CD4-positive, alpha-beta T cell treated with Interferon gamma for 1 hour (primary cell): ENCODE data around the gene TMEM200B.
"Not testable (repeated sequence)": the region's sequence is repeated elsewhere in the genome, so short reads cannot be mapped to it uniquely, and the experiment has no call there.

Experiments
- DNase-seq: peaks from one replicate; pipeline ENCODE4 v3.0.0-alpha.2; 2020

The TMEM200B gene

DNA sequence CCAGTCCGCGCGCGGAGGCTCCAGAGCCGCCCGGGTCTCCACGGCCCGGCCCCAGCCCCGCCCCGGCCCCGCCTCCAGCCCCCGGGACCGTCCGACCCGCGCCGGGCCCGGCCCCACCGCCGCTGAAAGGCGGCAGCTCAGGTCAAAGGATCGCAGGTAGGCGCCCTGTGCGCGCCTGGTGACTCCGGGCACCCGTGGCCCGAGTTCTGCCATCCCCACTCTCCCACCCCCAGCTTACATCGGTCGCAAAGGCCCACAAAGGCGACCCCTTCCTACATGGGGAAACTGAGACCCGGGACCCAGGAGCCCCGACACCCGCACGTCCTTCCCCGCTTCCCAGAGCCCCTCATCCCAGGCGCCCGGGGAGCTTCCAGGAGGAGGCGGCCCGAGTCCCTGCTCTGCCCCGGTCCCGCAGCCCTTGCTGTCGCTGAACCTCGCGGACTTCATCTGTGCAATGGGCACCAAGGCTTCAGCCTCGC, at the start of gene TMEM200B:
Gene TMEM200B, minus strand, starts transcription at position 17 of the 479 bp plus-strand sequence. CDS start 2,075 bp downstream, outside the sequence.
- DNase-seq, result no peak

DNA sequence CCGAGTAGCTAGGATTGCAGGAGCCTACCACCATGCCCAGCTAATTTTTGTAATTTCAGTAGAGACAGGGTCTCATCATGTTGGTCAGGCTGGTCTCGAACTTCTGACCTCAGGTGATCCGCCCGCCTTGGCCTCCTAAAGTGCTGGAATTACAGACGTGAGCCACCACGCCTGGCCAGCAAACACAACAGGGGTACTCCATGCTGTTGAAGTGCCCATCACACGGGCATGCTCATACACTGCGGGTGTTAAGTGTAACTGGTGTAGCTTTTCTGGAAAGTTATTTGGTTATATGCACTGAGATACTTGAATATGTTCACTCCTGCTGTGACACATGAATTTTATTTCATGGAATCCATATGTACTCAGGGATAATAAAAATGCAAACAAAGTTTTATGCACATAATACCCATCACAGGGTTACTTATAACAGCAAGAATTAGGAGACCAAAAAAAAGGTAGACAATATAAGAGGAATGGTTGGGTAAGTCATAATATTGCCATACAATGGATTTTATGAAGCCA, 48.8 kb upstream of the TMEM200B start:
- no peak for DNase-seq

DNA sequence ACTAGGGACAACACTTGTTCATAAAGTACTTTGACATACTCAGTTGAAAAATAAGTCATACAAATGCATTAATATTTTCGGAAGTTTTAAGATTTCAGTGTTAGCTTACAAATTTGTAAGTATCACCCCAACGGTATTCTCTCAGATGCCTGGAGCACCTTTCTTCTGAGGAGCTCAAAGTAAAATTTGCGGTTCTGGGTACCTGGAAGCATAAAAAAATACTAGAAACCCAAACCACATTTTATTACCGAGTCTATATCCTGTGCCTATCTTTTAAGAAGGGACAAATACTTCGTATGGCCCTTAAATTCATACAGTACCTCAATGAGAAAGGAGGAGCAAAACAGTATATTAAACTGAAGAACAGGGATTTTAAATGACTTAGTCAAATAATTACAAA, 47.8 kb upstream of the TMEM200B start:
- DNase-seq, result no peak

DNA sequence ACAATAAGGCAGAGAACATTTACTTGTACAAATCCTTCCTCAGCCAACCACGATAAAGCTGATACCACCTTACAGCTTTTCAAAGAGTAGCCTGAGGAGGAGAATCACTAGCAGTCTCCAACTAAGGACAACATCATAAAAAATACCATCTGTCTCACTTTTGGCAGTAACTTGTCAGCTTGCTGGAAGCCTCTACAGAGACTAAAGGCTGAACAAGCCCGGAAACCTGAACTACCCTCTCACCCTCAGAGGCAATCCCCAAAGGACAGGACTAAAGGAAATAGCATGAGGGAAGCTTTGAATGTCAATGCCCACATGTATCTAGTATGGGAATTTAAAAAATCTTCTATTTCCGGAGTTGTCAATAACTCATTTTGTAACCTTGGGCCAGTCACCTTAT, 47.4 kb upstream of the TMEM200B start:
- DNase-seq, result no peak

DNA sequence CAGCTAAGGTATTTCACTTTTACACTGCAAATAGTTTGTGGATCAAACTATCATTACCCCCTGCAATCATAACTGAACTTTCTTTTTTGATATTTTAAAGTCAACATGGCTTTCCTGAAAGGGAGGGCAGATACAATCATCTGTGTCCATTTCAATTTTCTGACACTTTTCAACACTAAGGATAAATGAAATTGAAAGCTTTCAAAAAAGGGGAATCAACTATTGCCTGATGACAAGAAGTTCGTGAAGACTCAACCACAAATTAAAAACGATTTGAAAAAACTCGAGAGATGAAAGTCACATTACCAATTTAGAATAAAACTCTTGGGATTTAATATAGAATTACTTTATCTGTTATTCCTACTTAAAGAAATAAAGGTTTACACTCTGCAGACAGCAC, 46.3 kb upstream of the TMEM200B start:
- DNase-seq, result no peak

DNA sequence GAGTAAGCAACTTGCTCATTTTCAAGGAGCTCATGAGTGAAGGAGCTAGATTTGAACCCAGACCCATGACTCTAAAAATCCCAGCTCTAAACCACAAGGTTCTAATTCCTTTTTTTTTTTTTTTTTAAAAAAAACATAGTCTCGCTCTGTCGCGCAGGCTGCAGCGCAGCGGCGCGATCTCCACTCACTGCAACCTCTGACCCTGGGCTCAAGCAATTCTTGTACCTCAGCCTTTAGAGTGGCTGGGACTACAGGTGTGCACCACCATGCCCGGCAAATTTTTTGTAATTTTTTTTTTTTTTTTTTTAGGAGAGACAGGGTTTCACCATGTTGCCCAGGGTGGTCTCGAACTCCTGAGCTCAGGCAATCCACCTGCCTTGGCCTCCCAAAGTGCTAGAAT, 44.2 kb upstream of the TMEM200B start:
- no peak for DNase-seq

DNA sequence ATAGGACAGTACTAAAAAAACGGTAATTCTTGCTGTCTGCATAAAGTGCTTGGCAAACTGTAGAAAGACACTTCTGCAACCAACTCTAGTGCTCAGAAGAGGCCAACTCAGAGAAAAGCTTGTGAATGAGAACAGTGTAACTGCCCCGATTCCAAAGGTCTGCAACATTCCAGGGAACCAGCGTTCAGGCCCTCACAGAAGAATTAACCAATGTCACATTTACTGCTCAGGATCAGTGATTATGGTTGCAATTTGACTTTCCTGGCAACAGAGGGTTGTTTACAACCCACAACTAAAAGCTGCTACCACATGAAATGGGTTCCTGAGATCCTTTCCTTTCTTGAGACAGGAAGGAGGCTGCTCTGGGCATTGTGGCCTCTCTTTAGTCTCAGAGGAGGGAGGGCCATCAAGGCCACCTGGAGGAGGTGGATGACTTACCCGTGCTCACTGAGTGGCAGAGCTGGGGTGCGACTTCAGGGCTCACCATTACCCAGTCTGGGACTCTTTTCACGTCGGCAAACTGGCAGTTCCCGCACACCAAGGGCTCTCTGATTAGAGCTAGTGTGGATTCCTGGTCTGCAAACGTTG, 42.7 kb upstream of the TMEM200B start:
- no peak for DNase-seq

DNA sequence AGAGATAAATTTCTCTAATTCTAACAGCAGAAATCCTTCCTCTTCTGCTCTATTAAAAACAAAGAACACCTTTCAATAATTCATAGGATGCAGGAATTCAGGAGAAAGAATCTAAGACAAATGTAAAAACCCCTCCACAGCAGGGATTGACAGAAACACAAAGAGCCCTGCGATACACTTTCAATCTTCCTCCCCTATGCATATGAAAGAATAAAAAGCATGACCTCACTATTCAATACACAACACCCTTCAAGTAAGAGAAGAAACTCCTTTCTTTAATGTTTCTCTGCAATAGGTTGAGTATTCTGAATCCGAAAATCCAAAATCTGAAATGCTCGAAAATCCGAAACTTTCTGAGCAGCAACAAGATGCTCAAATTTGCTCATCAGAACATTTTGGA, 40.9 kb upstream of the TMEM200B start:
- DNase-seq, result no peak

DNA sequence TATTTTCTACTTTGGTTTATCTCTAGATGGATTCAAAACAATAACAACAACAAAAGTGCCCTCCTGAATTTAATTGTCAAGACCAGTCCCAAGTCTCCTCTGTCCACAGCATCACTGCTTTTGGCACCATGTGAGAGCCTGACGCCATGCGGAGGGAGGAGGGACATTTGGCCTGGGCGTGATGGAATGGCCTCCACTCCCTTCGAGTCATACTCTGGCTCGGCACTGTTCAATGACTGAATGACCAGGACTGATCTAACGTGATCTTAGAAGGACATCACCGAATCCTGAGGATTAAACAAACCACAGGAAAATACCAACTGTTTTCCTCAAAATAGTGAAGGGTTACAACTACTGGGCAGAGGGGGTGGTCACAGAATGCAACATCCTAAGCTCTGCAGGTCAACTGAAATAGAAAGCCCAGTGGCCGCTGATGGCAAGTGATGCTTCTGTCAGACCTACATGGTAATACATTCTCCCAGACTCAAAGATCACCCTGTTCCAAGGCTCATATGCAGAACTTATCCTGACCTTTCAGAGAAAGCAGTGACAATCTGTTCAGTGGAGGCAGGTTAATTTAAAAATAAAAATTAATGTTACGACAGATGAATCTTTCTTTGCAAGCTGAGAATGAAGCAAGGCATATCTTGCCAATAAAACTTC, 38.9 kb upstream of the TMEM200B start:
- DNase-seq, result no peak

DNA sequence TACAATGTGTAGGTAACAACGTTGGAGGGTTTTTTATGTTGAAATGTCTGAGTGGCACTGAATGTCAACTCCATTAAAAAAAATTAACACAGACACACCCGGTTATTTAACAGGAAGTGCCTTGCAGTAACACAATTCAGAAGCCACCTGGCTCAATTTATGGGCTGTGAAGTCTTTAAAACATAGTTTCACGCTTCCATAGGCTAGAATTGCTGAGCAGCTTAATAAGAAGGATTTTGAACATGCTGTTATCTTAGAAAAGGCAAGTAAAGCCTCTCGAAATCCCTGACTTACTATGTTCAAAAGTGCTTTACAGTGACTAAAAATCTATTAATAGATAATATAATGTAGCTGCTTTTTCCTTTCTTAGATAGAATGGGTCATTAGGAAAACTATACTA, 38.3 kb upstream of the TMEM200B start:
- DNase-seq, result no peak

DNA sequence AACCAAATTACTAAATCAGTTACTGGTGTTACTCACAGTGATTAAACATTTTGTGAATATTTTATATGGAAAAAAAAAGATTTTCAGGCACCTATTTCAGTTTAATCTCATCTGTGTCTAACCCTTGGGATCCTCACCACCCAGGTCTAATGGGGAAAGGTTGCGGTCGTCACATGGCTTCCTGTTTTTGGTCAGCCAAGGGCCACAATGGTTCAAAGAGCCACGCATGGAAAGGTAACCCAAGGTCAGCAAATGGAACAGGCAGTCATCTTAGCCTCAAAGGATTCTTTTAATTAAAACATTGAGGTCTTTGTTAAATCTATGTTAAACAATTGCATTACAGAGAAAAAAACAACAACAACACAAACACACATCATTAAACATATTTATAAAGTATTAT, 36.1 kb upstream of the TMEM200B start:
- DNase-seq, result no peak

DNA sequence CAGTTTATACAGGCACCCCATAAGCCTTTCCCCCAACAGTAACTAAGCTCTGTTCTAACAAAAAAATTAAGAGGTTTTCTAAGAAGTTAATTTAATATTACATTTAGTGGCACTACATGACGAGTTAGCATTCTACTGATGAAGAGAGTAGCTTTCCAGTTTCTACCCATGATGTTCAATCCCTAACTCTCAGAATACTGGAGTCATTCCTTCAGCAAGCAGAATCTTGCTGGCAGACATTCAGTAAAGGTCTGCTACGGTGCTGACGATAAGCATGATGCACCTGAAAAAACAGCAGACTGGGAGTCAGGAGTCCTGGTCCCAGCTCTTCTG, 33.5 kb upstream of the TMEM200B start:
- no peak for DNase-seq

DNA sequence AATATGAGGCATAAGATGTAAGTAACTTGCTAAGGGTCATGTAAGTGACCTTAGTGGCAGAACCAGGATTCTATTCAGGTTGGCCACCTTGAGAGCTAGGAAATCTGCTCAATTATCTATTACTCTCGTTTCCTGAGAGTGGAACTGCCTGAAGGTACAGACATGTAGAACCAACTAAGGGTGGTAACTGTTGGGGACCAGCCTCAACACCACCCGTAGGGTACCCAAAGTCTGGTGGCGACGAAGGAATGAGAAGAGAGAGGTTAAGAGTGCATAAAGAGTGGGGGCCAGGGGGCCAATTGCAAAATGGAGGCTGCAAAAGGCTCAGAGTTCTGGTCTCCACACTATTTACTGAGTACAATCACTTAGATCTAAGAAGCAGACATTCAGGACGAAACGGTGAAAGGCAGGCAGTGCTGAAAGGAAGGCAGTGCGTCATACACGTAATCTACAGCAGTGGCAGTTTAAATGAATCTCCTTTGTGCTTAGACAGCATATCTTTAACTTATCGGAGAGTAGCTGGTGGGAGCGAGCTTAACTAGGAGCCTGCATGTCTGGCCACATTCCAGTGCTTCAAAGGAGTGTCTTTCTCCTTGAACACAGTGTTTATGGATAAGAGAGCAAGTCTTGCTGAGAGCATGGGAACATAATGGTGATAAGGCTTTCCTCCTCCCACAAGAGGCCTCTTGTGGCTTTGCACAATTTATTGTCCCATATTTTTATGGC, 33.0 kb upstream of the TMEM200B start:
- DNase-seq, result no peak

DNA sequence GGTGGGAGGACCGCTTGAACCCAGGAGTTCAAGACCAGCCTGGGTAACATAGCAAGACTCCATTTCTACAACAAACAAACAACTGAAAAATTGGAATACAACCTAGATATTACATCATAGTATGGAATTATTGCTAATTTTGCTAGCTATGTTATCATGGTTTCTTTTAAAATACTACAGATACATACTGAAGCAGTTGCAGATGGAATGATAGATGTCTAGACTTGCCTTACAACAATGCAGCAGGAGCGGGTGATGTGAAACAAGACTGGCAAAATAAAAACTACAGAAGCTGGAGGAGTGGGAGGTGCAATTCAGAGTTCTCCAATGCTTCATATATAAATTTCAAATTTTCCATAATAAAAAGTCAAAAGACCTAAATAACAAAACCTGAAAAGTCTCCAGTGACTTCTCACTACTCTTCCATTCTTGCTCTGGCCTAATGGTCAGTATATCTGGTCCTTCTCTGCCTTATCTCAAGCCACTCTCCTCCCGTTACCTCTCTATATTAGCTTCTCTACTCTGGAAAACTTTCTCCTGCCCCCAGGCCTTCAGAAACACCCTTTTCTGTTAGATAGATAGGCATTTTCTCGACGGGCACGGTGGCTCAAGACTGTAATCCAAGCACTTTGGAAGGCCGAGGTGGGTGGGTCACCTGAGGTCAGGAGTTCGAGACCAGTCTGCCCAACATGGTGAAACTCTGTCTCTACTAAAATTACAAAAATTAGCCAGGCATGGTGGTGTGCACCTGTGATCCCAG, 28.5 kb upstream of the TMEM200B start:
- no peak for DNase-seq

DNA sequence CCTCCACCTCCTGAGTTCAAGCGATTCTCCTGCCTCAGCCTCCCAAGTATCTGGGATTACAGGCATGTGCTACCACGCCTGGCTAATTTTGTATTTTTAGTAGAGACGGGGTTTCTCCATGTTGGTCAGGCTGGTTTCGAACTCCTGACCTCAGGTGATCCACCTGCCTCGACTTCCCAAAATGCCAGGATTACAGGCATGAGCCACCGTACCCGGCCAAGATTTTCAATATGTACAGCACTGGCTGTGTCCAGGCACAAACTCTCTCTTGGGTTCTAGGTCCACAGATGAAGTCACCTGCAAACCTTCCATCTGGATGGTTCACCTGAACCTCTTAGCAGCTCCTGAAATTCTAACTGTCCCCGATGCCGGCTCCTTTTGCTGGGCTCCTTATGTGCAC, 26.6 kb upstream of the TMEM200B start:
- not testable (repeated sequence) for DNase-seq

DNA sequence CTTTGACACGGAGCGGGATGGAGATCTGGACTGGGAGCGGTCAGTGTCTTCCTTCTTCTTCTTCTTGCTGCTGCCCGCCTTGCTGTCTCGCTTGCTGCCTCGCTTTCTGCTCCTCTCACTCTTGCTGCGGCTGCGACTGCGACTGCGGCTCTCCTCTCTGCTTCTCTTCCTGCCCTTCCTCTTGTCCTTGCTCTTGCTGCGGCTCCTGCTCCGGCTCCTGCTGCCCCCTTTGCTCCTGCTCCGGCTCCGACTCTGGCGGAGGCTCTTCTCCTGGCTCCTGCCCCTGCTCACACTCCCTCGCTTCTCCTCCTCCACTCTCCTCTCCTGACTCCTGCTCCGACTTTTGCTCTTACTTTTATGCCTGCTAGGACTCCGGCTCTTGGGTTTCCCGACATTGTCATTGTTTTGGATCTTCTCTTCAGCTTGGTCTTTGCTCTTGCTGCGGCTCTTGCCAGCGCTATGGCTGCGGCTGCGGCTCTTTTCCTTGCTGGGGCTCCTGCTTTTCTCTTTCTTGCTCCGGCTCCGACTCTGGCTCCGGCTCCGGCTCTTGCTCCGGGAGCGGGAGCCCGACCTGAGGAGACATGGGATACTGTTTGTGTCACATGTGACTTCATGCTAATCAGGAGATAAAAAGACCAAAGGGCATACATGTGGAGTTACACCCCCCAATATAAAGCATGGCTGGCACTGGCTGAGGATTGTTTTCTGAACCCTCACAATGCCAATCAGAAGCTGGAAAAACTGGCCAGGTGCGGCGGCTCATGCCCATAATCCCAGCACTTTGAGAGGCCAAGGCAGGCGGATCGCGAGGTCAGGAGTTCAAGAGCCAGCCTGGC, 25.2 kb upstream of the TMEM200B start:
- DNase-seq, result no peak

DNA sequence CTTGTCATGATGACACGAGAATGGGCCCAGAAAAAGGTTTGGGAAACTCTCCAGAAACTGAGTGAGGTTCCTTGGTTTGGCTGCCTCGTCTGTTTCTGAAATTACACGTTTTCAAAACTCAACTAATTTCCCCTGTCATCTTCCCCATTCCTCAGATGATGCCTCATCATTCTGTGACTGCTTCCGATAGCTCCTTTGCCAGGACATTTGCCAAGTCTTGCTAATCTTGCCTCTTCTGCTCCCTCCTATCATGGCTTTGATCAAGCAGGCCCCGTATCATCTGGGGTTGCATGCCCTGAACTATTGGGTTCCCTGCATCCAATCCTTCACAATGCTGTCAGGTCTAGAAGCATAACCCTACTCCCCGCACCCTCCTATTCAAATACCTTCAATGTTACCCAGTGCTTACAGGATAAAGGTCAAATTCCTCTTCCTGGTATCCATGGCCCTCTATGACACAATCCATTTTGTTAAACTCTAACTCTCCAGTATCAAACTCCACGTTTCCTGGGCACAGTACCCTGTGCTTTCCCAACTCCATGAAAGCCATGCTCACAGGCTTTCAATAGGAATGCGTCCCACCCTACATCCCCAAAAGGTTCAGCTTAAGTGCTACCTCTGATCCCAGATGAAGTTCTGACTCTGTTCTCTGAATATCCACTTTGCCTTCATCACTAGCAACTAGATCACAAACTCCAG, 22.2 kb upstream of the TMEM200B start:
- DNase-seq, result no peak

DNA sequence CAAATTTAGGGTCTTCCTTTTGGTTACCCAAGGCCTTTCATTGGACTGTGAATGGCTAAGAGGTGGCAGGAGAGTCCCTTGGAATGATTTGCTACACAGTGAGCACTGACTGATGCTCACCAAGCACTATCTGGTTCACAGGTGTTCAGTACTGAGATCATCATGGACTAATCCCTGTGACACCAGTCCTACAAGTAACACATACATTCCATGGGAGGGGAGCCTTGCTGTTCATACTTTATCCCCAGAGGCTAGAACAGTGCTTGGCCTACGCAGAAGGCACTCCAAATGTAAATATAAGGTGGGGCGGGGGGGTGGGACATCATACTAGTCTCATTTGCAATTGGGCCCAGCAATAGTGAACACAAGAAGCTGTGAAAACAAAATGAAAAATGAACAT, 20.5 kb upstream of the TMEM200B start:
- no peak for DNase-seq

DNA sequence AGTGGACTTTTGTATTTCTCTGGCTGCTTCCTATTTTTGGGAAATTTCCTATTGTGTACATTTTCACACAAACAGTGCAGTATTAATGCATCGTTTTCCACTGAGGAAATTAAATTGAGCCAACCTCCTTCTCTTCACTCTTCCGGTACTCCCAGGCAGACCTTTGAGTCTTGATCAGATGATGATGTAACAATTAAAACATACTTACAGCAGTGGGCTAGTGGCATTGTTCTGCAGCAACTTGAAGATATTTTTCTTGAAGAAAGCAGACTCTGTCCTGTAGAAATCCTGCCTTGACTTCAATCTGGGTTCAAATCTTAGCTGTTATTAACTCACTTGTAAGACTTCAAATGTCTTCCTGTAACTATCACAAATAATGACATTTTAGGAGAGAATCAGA, 19.0 kb upstream of the TMEM200B start:
- DNase-seq, result no peak

DNA sequence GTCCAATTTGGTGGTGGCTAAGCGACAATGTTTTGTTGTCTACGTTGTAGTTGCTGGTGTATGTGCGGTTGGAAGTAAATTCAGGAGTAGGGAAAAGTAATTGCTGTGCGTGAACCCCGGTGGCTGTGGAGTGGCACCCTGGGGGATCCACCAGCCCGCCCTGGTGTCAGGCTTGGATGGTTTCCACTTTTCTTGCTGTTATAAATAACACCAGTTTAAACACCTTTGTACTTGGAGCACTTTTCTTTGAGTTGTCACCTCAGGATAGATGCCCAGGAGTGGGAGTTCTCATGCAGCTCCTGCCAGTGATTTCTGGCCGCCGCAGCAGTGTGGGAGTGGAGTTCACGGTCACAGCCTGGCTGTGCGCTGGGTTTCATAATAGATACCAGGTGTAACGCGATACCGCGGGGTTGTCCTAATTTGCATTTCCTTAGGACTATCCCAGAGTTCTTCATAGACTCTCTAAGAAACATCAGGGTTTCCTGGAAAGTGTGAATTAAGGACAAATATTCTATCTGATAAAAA, 12.8 kb upstream of the TMEM200B start:
- no peak for DNase-seq

DNA sequence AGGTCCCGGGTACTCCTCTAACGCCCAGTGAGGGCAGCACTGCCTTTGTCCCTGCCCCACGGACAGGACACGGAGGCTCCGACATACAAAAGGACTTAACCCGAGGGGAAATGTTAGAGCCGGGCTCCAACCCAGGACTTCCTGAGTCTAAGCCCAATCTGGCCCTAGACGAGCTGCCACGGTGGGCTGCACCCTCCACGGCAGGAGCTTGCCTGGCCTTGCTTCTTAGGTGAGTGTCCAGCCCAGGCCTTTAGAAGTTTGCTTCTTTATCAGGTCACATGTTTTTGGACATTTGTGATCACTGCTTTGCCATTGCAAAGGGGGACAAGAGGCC, 11.0 kb upstream of the TMEM200B start:
- no peak for DNase-seq
